WTC11 (cell line): ENCODE measurements around the gene PRKCE. TPM values are rescaled to one million over a fixed set of nuclear protein-coding genes. Genes with fewer than 3 reads are reported as not detected.

Experiments
- ATAC-seq: fragments of 200-7000 bp; cut with Tn5 transposase; 2 replicates; pipeline ENCODE4 v1.10.0; 2021; ENCODE audit warnings: mild to moderate bottlenecking, moderate library complexity
- CTCF ChIA-PET: fragments of 300-600 bp; sonication (Branson Sonifier 250); formaldehyde crosslinking; loops from one replicate; lab custom pipeline; 2021; ENCODE audit warnings: antibody characterized with exemption; lab: Charles Lee
- POLR2A ChIA-PET: fragments of 350-600 bp; sonication (Branson Sonifier 250); formaldehyde crosslinking; loops from one replicate; lab custom pipeline; 2021; ENCODE audit warnings: antibody characterized with exemption; lab: Charles Lee
- DNase-seq: peaks from one replicate; pipeline ENCODE4 v3.0.0; 2021; ENCODE audit warnings: low spot score
- H3K27ac Mint-ChIP-seq: 2 replicates; pipeline ENCODE4 v1.8.0; 2021; ENCODE audit warnings: mixed read lengths
- H3K27me3 Mint-ChIP-seq: 2 replicates; pipeline ENCODE4 v1.8.0; 2021; ENCODE audit warnings: low read depth, mild to moderate bottlenecking, moderate library complexity, mixed read lengths
- H3K36me3 Mint-ChIP-seq: 2 replicates; pipeline ENCODE4 v1.8.0; 2021; ENCODE audit warnings: mixed read lengths
- H3K4me1 Mint-ChIP-seq: 2 replicates; pipeline ENCODE4 v1.8.0; 2022; ENCODE audit warnings: mixed read lengths
- H3K4me3 Mint-ChIP-seq: 2 replicates; pipeline ENCODE4 v1.8.0; 2021; ENCODE audit warnings: mild to moderate bottlenecking, moderate library complexity, mixed read lengths
- H3K9me3 Mint-ChIP-seq: 2 replicates; pipeline ENCODE4 v1.8.0; 2021; ENCODE audit warnings: mixed read lengths
- ATF1 ChIP-seq: sonication (generic); formaldehyde crosslinking; IDR thresholded peaks from 2 replicates; pipeline ENCODE4 v1.8.1; 2023; ENCODE audit warnings: mild to moderate bottlenecking, moderate library complexity, missing genetic modification reagents
- ATF2 ChIP-seq: sonication (generic); formaldehyde crosslinking; IDR thresholded peaks from 2 replicates; pipeline ENCODE4 v1.8.1; 2022; ENCODE audit warnings: low read depth, missing genetic modification reagents, borderline replicate concordance
- CBFB ChIP-seq: sonication (generic); formaldehyde crosslinking; IDR thresholded peaks from 2 replicates; pipeline ENCODE4 v1.8.1; 2022; ENCODE audit warnings: mild to moderate bottlenecking, low read depth, missing genetic modification reagents
- ERG ChIP-seq: fragments of 250-450 bp; sonication (Bioruptor Pico); IDR thresholded peaks from 2 replicates; pipeline ENCODE4 v1.8.0; 2021; ENCODE audit warnings: mild to moderate bottlenecking
- GABPB1 ChIP-seq: sonication (generic); formaldehyde crosslinking; IDR thresholded peaks from 2 replicates; pipeline ENCODE4 v1.8.1; 2023; ENCODE audit warnings: mild to moderate bottlenecking, missing genetic modification reagents
- JAZF1 ChIP-seq: fragments of 250-450 bp; sonication (Bioruptor Pico); IDR thresholded peaks from 2 replicates; pipeline ENCODE4 v1.9.0; 2021; ENCODE audit warnings: moderate library complexity, mild to moderate bottlenecking, inconsistent platforms
- KAT7 ChIP-seq: sonication (generic); formaldehyde crosslinking; IDR thresholded peaks from 2 replicates; pipeline ENCODE4 v1.8.1; 2023; ENCODE audit warnings: missing genetic modification reagents, mild to moderate bottlenecking, borderline replicate concordance
- MAX ChIP-seq: sonication (generic); formaldehyde crosslinking; IDR thresholded peaks from 2 replicates; pipeline ENCODE4 v1.8.0; 2022; ENCODE audit warnings: mild to moderate bottlenecking, missing genetic modification reagents
- OVOL2 ChIP-seq: fragments of 250-450 bp; sonication (Bioruptor Pico); IDR thresholded peaks from 2 replicates; pipeline ENCODE4 v1.9.0; 2021; ENCODE audit warnings: mild to moderate bottlenecking, borderline replicate concordance
- PRRX2 ChIP-seq: fragments of 250-450 bp; sonication (Bioruptor Pico); IDR thresholded peaks from 2 replicates; pipeline ENCODE4 v1.8.0; 2021; ENCODE audit warnings: mild to moderate bottlenecking
- RORB ChIP-seq: fragments of 250-450 bp; sonication (Bioruptor Pico); IDR thresholded peaks from 2 replicates; pipeline ENCODE4 v1.9.0; 2021; ENCODE audit warnings: mild to moderate bottlenecking
- SMAD3 ChIP-seq: sonication (generic); formaldehyde crosslinking; IDR thresholded peaks from 2 replicates; pipeline ENCODE4 v1.8.0; 2022; ENCODE audit warnings: missing genetic modification reagents, mild to moderate bottlenecking, borderline replicate concordance
- SMAD4 ChIP-seq: sonication (generic); formaldehyde crosslinking; IDR thresholded peaks from 2 replicates; pipeline ENCODE4 v1.8.0; 2022; ENCODE audit warnings: mild to moderate bottlenecking, missing genetic modification reagents
- ZNF138 ChIP-seq: sonication (generic); formaldehyde crosslinking; conservative IDR thresholded peaks from 2 replicates; pipeline ENCODE4 v1.8.1; 2022; ENCODE audit warnings: mild to moderate bottlenecking, moderate library complexity, missing genetic modification reagents
- ZNF425 ChIP-seq: fragments of 250-450 bp; sonication (Bioruptor Pico); conservative IDR thresholded peaks from 2 replicates; pipeline ENCODE4 v1.9.0; 2021; ENCODE audit warnings: mild to moderate bottlenecking
- total RNA-seq: library from RNA; stranded (reverse); gene quantifications from 3 replicates; pipeline ENCODE4 v1.2.3, GENCODE V29; 2021
- TF ChIP-seq, protein P1 (sequence below): sonication (generic); formaldehyde crosslinking; conservative IDR thresholded peaks from 2 replicates; pipeline ENCODE4 v1.8.1; 2023; ENCODE audit warnings: mild to moderate bottlenecking, low read depth, missing genetic modification reagents, moderate library complexity
- TF ChIP-seq, protein P2 (sequence below): sonication (generic); formaldehyde crosslinking; IDR thresholded peaks from 2 replicates; pipeline ENCODE4 v1.8.1; 2022; ENCODE audit warnings: low read depth, mild to moderate bottlenecking, moderate library complexity, missing genetic modification reagents, borderline replicate concordance
- TF ChIP-seq, protein P3 (sequence below): sonication (generic); formaldehyde crosslinking; IDR thresholded peaks from 2 replicates; pipeline ENCODE4 v1.8.1; 2022; ENCODE audit warnings: mild to moderate bottlenecking, moderate library complexity, missing genetic modification reagents
- TF ChIP-seq, protein P4 (sequence below): sonication (generic); formaldehyde crosslinking; IDR thresholded peaks from 2 replicates; pipeline ENCODE4 v1.8.0; 2022; ENCODE audit warnings: mild to moderate bottlenecking, missing genetic modification reagents
- TF ChIP-seq, protein P5 (sequence below): sonication (generic); formaldehyde crosslinking; IDR thresholded peaks from 2 replicates; pipeline ENCODE4 v1.8.1; 2023; ENCODE audit warnings: mild to moderate bottlenecking, missing genetic modification reagents, moderate library complexity

PRKCE gene
- total RNA-seq, 1 experiment from 2014 or later, result 5.8 TPM

- TF ChIP-seq, protein P1, sequence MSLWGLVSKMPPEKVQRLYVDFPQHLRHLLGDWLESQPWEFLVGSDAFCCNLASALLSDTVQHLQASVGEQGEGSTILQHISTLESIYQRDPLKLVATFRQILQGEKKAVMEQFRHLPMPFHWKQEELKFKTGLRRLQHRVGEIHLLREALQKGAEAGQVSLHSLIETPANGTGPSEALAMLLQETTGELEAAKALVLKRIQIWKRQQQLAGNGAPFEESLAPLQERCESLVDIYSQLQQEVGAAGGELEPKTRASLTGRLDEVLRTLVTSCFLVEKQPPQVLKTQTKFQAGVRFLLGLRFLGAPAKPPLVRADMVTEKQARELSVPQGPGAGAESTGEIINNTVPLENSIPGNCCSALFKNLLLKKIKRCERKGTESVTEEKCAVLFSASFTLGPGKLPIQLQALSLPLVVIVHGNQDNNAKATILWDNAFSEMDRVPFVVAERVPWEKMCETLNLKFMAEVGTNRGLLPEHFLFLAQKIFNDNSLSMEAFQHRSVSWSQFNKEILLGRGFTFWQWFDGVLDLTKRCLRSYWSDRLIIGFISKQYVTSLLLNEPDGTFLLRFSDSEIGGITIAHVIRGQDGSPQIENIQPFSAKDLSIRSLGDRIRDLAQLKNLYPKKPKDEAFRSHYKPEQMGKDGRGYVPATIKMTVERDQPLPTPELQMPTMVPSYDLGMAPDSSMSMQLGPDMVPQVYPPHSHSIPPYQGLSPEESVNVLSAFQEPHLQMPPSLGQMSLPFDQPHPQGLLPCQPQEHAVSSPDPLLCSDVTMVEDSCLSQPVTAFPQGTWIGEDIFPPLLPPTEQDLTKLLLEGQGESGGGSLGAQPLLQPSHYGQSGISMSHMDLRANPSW (CRISPR knock-in tag), result no peak
- TF ChIP-seq ZNF138 (no peak), CBFB (CRISPR knock-in tag) (no peak), OVOL2 (CRISPR knock-in tag) (no peak), ZNF425 (CRISPR knock-in tag) (no peak), ATF2 (CRISPR knock-in tag) (no peak), KAT7 (CRISPR knock-in tag) (no peak), MAX (CRISPR knock-in tag) (no peak)
- TF ChIP-seq, all 79 proteins: peak for 0
Measured at GRCh38 chr2:45946023-45946422, 294.5 kb downstream of the PRKCE start (continued).

DNA sequence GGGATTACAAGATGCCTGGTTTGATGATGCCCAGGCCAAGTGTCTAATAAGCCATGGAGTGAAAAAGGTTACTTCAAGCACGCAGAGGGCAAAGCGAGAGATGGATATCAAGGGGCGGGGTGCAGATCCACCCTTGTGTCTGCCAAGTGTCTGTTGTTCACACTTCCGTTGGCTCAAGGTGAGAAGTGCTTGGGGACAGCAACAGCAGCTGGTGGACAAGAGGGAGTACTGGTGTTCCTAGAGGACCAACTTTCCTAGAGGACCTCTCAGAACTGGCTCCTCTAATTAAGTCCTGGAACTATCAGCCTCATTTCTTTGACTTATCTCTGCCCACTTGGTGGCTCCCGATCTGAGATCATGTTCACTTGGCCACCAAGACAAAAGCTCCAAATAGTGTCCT lies 299.1 kb downstream of the PRKCE start:
- H3K36me3 Mint-ChIP-seq, result no peaks in the 10 kb centered on the region
- no peaks in the 10 kb centered on the region for H3K9me3 Mint-ChIP-seq
- peaks cover 9% of the 10 kb centered on the region for H3K4me1 Mint-ChIP-seq
- no peak overlapping the region for H3K4me3 Mint-ChIP-seq
- no peak overlapping the region for H3K27ac Mint-ChIP-seq
- ATAC-seq (no peak), DNase-seq (no peak)
- ChIA-PET POLR2A (no interaction called here), CTCF (no interaction called here)
- H3K27me3 Mint-ChIP-seq, result no peaks in the 10 kb centered on the region
- TF ChIP-seq PRRX2 (CRISPR knock-in tag) (no peak), SMAD3 (CRISPR knock-in tag) (no peak), ATF1 (CRISPR knock-in tag) (no peak), JAZF1 (CRISPR knock-in tag) (no peak), GABPB1 (CRISPR knock-in tag) (no peak), RORB (CRISPR knock-in tag) (no peak), SMAD4 (CRISPR knock-in tag) (no peak), KAT7 (CRISPR knock-in tag) (no peak), CBFB (CRISPR knock-in tag) (no peak), ERG (CRISPR knock-in tag) (no peak)
- TF ChIP-seq, protein P2, sequence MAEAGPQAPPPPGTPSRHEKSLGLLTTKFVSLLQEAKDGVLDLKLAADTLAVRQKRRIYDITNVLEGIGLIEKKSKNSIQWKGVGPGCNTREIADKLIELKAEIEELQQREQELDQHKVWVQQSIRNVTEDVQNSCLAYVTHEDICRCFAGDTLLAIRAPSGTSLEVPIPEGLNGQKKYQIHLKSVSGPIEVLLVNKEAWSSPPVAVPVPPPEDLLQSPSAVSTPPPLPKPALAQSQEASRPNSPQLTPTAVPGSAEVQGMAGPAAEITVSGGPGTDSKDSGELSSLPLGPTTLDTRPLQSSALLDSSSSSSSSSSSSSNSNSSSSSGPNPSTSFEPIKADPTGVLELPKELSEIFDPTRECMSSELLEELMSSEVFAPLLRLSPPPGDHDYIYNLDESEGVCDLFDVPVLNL (CRISPR knock-in tag), result no peak
- TF ChIP-seq, protein P3, sequence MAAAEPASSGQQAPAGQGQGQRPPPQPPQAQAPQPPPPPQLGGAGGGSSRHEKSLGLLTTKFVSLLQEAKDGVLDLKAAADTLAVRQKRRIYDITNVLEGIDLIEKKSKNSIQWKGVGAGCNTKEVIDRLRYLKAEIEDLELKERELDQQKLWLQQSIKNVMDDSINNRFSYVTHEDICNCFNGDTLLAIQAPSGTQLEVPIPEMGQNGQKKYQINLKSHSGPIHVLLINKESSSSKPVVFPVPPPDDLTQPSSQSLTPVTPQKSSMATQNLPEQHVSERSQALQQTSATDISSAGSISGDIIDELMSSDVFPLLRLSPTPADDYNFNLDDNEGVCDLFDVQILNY, result no peak
- TF ChIP-seq, protein P4, sequence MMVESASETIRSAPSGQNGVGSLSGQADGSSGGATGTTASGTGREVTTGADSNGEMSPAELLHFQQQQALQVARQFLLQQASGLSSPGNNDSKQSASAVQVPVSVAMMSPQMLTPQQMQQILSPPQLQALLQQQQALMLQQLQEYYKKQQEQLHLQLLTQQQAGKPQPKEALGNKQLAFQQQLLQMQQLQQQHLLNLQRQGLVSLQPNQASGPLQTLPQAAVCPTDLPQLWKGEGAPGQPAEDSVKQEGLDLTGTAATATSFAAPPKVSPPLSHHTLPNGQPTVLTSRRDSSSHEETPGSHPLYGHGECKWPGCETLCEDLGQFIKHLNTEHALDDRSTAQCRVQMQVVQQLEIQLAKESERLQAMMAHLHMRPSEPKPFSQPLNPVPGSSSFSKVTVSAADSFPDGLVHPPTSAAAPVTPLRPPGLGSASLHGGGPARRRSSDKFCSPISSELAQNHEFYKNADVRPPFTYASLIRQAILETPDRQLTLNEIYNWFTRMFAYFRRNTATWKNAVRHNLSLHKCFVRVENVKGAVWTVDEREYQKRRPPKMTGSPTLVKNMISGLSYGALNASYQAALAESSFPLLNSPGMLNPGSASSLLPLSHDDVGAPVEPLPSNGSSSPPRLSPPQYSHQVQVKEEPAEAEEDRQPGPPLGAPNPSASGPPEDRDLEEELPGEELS, result no peak
- TF ChIP-seq, protein P1 (CRISPR knock-in tag), result no peak
- TF ChIP-seq, protein P5, sequence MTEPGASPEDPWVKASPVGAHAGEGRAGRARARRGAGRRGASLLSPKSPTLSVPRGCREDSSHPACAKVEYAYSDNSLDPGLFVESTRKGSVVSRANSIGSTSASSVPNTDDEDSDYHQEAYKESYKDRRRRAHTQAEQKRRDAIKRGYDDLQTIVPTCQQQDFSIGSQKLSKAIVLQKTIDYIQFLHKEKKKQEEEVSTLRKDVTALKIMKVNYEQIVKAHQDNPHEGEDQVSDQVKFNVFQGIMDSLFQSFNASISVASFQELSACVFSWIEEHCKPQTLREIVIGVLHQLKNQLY, result no peak
